ENCODE results near the gene TVP23C.

Gene TVP23C

DNA sequence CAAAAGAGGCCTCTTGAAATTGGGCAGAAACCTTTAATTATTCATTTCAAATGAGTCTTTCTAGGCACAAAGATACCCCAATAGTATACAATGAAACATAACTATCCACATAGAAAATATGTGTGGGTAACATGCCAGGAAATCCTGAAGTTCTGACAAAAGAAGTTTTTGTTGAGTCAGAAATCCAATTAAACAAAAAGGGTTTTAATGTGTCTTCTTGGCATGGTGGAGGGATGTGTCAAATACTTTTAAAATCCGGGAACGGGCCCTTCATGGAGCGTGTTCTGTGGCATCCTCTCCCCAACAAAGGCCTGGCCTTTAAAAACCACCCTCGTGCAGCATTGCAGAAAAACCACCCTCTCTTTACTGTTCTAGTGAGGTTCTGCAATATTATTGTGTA lies 110.0 kb downstream of the TVP23C start:
- Histone ChIP-seq H3K9ac (ENCODE audit: low read depth, low read length) (no peak overlapping the region), H3K9me3 (ENCODE audit: control insufficient read depth, insufficient read depth, low read length) (no peaks in the 10 kb centered on the region), H3K4me1 (ENCODE audit: insufficient read depth, low read length) (peaks cover 6% of the 10 kb centered on the region; the same call in 1 of the 2 replicates), H3K36me3 (ENCODE audit: insufficient read depth, low read length) (no peaks in the 10 kb centered on the region)

DNA sequence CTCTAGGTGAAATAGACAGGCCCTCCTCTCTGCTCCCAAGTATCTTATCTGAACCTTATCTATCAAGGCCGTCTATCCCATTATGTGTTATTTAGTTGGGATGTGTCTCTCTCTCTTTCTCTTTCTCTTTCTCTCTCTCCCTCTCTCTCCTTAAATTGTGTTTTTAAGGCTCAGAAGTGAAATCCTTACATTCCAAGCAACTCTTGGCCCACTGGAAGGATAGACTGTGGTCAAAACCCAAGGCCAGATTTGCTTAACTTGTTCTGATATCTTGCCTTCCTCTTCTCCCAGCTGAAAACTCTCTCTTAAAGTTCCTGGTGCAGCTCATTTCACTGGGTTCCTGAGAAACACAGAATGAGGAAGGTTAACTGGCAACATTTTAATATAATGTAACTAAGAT lies 110.5 kb downstream of the TVP23C start:
- Histone ChIP-seq H3K4me1 (ENCODE audit: insufficient read depth, low read length) (peaks cover 6% of the 10 kb centered on the region; the same call in 1 of the 2 replicates), H3K9ac (ENCODE audit: low read depth, low read length) (no peak overlapping the region), H3K36me3 (ENCODE audit: insufficient read depth, low read length) (no peaks in the 10 kb centered on the region), H3K9me3 (ENCODE audit: control insufficient read depth, insufficient read depth, low read length) (no peaks in the 10 kb centered on the region)

All from ES-I3 (cell line).